HFFc6 (cell line): Measurements from ENCODE around the gene CTNNA2. TPM values are rescaled to one million over a fixed set of nuclear protein-coding genes. Genes with fewer than 3 reads are reported as not detected.
A peak's percentile ranks its signal among the peaks of the same experiment; 100 is the strongest.

Experiments used
- DNase-seq: peaks from one replicate; pipeline ENCODE4 v3.0.0-alpha.2; 2018
- H3K27ac Mint-ChIP-seq: 2 replicates; pipeline ENCODE4 v1.8.0; 2020; ENCODE audit warnings: mild to moderate bottlenecking, mixed read lengths
- H3K27me3 Mint-ChIP-seq: 2 replicates; pipeline ENCODE4 v1.8.0; 2021; ENCODE audit warnings: mild to moderate bottlenecking, moderate library complexity, mixed read lengths; ENCODE audit not compliant: insufficient read depth
- H3K36me3 Mint-ChIP-seq: 2 replicates; pipeline ENCODE4 v1.8.0; 2021; ENCODE audit warnings: low read depth, mixed read lengths
- H3K4me1 Mint-ChIP-seq: 2 replicates; pipeline ENCODE4 v1.8.0; 2020; ENCODE audit warnings: low read depth, mixed read lengths
- H3K4me3 Mint-ChIP-seq: 2 replicates; pipeline ENCODE4 v1.8.0; 2020; ENCODE audit warnings: mild to moderate bottlenecking, moderate library complexity, mixed read lengths
- H3K9me3 Mint-ChIP-seq: 2 replicates; pipeline ENCODE4 v1.8.0; 2020; ENCODE audit warnings: mild to moderate bottlenecking, mixed read lengths
- total RNA-seq, 6 experiments: library from RNA; stranded (reverse); fragmentation: NEBNext Ultra II Directional; extraction: Animal tissue kit (Norgen Biotek cat#: 25700); gene quantifications; 2 replicates in 1 of 6; 3 replicates in 5 of 6; pipeline ENCODE4 v1.2.3, GENCODE V29; 2021
- TF ChIP-seq, protein P1 (sequence below): fragments of 200-600 bp; sonication (generic); IDR thresholded peaks from 2 replicates; pipeline ENCODE4 v1.5.0; 2021; ENCODE audit warnings: antibody characterized with exemption, mild to moderate bottlenecking

Gene CTNNA2
- total RNA-seq, 6 experiments from 2014 or later, result not detected

DNA sequence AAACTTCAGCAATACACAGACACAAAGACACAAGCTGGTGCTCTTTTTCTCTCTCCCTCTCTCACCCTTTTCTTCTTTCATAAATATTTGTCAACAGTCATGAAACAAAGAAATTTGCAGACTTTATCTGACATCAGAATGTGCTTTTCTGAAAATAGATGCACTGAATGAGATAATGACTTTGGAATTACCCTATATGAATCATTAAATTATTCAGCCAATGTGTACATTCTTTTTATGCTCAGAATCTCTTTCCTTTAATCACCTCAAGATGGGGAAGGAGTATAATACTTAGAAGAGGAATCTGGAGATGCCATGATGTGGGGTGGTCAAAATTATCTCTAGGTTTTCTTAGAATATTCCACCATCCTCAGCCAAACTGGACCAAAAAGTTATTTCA, 501.8 kb downstream of the CTNNA2 start:
- H3K27me3 Mint-ChIP-seq, result peaks cover 2% of the 10 kb centered on the region; the same call in 1 of the 2 replicates
- no peaks in the 10 kb centered on the region for H3K36me3 Mint-ChIP-seq
- TF ChIP-seq, protein P1, sequence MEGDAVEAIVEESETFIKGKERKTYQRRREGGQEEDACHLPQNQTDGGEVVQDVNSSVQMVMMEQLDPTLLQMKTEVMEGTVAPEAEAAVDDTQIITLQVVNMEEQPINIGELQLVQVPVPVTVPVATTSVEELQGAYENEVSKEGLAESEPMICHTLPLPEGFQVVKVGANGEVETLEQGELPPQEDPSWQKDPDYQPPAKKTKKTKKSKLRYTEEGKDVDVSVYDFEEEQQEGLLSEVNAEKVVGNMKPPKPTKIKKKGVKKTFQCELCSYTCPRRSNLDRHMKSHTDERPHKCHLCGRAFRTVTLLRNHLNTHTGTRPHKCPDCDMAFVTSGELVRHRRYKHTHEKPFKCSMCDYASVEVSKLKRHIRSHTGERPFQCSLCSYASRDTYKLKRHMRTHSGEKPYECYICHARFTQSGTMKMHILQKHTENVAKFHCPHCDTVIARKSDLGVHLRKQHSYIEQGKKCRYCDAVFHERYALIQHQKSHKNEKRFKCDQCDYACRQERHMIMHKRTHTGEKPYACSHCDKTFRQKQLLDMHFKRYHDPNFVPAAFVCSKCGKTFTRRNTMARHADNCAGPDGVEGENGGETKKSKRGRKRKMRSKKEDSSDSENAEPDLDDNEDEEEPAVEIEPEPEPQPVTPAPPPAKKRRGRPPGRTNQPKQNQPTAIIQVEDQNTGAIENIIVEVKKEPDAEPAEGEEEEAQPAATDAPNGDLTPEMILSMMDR, result no peak
- peak overlapping the region; percentile 38 for H3K4me3 Mint-ChIP-seq
- peak overlapping the region; percentile 32 for H3K27ac Mint-ChIP-seq
- H3K9me3 Mint-ChIP-seq, result no peaks in the 10 kb centered on the region
- H3K4me1 Mint-ChIP-seq, result peaks cover 40% of the 10 kb centered on the region
- DNase-seq, result peak; percentile 54

DNA sequence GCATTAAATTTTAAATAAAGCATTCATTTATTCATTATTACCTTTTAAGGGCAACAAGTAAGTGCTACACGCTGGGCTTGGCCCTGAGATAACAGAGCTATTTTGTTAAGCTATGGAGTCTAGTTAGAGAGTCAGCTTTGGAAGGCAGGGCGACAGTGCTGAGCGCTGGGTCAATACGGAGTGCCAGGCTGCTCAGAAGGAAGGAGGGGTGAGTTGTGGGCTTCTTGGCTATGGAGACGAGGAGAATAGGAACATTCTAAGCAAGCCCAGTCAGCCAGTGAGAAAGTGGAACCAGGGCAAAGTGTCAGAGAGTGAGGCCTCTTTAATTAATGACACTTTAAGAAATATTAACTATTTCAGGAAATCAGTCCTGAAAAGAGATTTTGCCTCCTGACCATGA, 503.3 kb downstream of the CTNNA2 start:
- Mint-ChIP-seq H3K27me3 (peaks cover 2% of the 10 kb centered on the region; the same call in 1 of the 2 replicates), H3K9me3 (no peaks in the 10 kb centered on the region), H3K27ac (peak overlapping the region; percentile 12; the same call in 1 of the 2 replicates), H3K4me3 (no peak overlapping the region), H3K4me1 (peaks cover 48% of the 10 kb centered on the region), H3K36me3 (no peaks in the 10 kb centered on the region)
- DNase-seq, result no peak
- TF ChIP-seq, protein P1, result no peak

DNA sequence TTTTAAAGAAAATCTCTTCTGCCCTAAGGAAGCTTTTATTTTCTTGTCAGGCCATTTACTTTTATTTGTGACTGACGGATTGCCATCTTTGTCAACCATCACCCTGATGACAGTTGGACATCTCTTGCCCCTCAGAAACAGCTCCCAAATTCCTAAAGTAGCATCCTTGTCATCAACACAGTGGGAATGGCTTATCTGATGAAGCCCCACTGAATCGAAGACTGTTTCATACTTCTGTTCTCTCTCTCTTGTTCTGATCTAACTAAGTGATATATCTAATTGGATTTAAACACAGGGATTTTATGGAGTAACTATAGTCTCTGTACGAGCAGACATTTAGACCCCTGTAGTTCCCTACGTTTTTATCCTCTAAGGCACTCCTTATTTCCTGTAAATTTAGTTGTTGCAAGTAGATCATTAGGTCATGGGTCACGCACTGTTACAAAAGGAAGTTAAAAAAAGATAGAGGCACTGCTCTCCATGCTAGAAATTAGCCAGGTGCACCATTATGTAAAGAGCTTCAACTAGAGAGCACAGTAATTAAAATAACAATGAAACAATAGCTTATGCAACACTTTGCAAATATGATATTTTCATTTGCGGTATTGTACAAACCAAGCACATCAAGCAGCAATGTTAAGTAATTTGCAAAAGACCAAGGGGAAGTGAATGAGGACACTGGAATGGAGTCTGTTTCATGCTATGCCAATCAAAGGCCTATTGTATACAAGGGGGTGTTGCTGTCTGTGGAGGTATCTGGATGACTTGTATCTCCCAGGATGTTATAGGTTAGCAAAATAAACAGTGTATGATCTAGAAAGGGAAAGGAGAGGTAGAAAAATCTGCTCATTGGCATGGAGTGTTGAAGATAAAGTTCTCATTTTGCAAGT, 507.0 kb downstream of the CTNNA2 start:
- Mint-ChIP-seq H3K4me1 (peaks cover 26% of the 10 kb centered on the region), H3K27me3 (no peaks in the 10 kb centered on the region), H3K36me3 (no peaks in the 10 kb centered on the region), H3K4me3 (no peak overlapping the region), H3K9me3 (no peaks in the 10 kb centered on the region), H3K27ac (no peak overlapping the region)
- TF ChIP-seq, protein P1, result no peak
- no peak for DNase-seq

GRCh38 chr2:80022018-80022417, 509.2 kb downstream of the CTNNA2 start:
- TF ChIP-seq, protein P1, result no peak
- Mint-ChIP-seq H3K27me3 (no peaks in the 10 kb centered on the region), H3K4me3 (no peak overlapping the region), H3K4me1 (peaks cover 18% of the 10 kb centered on the region), H3K27ac (no peak overlapping the region), H3K36me3 (no peaks in the 10 kb centered on the region), H3K9me3 (no peaks in the 10 kb centered on the region)
- DNase-seq, result no peak

DNA sequence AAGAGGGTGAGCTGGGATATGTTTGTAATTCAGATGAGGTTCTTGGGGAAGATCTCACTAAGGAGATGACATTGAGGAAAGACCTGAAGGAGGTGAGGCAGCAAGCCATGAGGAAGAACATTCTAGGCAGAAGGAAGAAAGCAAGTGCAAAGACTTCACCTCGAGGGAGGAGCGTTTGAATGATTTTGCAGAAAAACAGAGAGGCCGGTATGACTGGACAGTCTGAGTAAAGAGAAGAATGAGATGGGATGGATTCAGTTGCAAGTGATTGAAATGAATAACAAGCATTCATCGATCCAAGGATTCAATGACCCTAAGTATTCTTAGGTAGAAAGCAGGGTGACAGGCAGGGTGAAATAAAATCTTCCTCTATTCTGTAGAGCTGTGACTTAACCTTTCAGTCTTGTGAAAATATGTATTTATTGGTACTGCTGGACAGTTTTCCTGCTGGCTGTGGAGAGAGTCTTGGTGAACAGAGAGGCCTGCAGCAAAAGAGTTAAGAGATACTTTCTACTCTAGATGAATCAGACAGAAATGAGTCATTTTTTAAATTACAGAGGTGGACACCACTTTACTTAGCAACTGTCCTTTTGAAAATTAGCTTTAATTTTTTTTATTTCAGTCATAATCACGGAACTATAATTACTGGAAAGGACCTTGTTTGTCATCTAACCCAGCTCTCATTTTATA, 513.3 kb downstream of the CTNNA2 start:
- Mint-ChIP-seq H3K27me3 (peaks cover 1% of the 10 kb centered on the region; the same call in 1 of the 2 replicates), H3K4me1 (peaks cover 8% of the 10 kb centered on the region), H3K36me3 (no peaks in the 10 kb centered on the region), H3K9me3 (no peaks in the 10 kb centered on the region), H3K4me3 (no peak overlapping the region), H3K27ac (no peak overlapping the region)
- TF ChIP-seq, protein P1, result no peak
- no peak for DNase-seq
